22Rv1 (cell line): ENCODE results near the gene CHL1.

Experiments
- H3K27ac ChIP-seq: fragments of 450-650 bp; 2 replicates; pipeline ENCODE4 v1.5.1; 2017
- ZFX ChIP-seq: fragments of 450-650 bp; IDR thresholded peaks from 2 replicates; pipeline ENCODE4 v1.6.1; 2017; ENCODE audit warnings: antibody characterized with exemption, borderline replicate concordance
- TF ChIP-seq, protein P1 (sequence below): fragments of 450-650 bp; IDR thresholded peaks from 2 replicates; pipeline ENCODE4 v1.5.1; 2017; ENCODE audit warnings: mild to moderate bottlenecking

The CHL1 gene

GRCh38 chr3:280681-281080 lies 84.1 kb downstream of the CHL1 start:
- no peak for TF ChIP-seq ZFX
- TF ChIP-seq, protein P1, sequence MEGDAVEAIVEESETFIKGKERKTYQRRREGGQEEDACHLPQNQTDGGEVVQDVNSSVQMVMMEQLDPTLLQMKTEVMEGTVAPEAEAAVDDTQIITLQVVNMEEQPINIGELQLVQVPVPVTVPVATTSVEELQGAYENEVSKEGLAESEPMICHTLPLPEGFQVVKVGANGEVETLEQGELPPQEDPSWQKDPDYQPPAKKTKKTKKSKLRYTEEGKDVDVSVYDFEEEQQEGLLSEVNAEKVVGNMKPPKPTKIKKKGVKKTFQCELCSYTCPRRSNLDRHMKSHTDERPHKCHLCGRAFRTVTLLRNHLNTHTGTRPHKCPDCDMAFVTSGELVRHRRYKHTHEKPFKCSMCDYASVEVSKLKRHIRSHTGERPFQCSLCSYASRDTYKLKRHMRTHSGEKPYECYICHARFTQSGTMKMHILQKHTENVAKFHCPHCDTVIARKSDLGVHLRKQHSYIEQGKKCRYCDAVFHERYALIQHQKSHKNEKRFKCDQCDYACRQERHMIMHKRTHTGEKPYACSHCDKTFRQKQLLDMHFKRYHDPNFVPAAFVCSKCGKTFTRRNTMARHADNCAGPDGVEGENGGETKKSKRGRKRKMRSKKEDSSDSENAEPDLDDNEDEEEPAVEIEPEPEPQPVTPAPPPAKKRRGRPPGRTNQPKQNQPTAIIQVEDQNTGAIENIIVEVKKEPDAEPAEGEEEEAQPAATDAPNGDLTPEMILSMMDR, result no peak

GRCh38 chr3:284322-284721 lies 87.8 kb downstream of the CHL1 start:
- TF ChIP-seq, protein P1, result no peak
- TF ChIP-seq ZFX, result no peak
- no peak overlapping the region for H3K27ac ChIP-seq

More at GRCh38 chr3:280681-281080, 84.1 kb downstream of the CHL1 start:
- H3K27ac ChIP-seq, result no peak overlapping the region

- TF ChIP-seq ZFX, result no peak
- TF ChIP-seq, protein P1, result no peak
- H3K27ac ChIP-seq, result no peak overlapping the region
Observed at GRCh38 chr3:288417-288816, 91.9 kb downstream of the CHL1 start.

DNA sequence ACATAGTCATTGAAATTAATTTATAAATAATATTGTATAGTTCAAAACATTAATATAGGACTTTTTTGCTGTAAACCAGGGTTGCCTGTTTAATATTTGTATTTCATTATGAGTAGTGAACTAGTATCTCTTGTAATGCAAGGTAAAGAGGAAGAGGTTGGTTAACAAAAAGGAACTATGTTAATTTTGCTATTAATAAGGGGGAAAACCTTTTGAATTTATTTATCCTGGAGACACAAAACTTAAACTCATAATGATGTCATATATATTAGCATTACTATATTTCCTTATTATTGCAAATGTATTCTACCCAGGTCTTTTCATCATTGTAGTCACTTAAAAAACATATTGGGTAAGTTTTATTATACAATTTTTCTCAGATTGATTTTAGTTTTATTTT lies 94.5 kb downstream of the CHL1 start:
- no peak overlapping the region for H3K27ac ChIP-seq
- no peak for TF ChIP-seq ZFX
- TF ChIP-seq, protein P1, result no peak

DNA sequence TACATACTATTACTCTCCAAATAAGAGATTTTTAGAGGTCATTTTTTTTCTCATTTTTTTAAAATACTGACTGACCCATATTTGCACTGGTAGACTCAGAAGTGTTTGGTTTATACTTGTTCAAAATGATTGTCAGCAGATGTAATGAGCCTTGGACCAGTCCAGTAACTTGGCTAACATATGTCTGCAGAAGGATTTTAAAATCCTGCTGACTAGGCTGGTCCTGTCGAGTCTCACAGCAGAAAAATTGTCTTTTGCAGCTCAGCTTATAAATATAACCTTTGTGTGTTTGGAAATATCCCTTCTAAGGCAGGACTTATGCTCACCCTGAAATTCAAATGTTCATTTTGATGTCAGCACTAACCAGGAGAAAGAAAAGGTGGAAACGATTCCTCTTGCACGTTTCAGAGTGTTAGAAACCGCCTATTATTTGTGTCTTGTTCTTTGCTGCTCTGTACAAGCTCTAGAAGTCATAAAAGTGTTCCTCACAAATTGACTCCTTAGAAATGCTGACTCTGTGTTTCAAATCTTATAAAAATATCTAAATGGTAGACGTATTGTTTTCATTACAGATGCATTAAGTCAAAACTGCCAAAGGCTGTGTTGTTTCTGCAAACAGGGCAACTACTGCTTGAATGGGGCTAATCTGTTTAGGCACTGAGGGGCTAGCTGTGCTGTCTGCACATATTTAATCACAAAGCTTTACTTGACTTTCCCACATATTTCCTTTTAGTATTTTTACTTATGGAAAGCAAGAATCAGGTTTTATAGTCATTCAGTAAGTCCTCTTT lies 95.3 kb downstream of the CHL1 start:
- no peak for TF ChIP-seq ZFX
- TF ChIP-seq, protein P1, result no peak
- no peak overlapping the region for H3K27ac ChIP-seq

- TF ChIP-seq ZFX, result no peak
- TF ChIP-seq, protein P1, result no peak
- no peak overlapping the region for H3K27ac ChIP-seq
Observed at GRCh38 chr3:294096-294495, 97.5 kb downstream of the CHL1 start.

DNA sequence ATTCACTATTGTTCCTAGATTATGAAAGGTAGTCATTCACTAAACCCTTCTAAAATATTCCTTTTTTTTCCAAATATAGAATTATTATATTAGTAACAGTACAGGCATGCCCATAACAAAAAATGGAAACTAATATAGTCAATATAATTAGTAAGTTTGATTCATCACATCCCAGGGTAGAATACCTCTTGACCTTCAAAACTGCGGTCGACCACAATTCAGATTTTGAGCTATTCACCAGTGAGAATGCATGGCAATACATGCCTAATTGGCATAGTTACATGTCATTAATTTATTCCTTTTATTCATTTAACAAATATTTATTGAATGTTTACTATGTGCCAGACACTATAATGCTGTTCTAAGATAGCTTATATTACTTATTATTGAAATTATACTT lies 98.0 kb downstream of the CHL1 start:
- TF ChIP-seq, protein P1, result no peak
- no peak for TF ChIP-seq ZFX
- H3K27ac ChIP-seq, result no peak overlapping the region
